Measurements from ENCODE around the gene TNC.

Gene TNC

DNA sequence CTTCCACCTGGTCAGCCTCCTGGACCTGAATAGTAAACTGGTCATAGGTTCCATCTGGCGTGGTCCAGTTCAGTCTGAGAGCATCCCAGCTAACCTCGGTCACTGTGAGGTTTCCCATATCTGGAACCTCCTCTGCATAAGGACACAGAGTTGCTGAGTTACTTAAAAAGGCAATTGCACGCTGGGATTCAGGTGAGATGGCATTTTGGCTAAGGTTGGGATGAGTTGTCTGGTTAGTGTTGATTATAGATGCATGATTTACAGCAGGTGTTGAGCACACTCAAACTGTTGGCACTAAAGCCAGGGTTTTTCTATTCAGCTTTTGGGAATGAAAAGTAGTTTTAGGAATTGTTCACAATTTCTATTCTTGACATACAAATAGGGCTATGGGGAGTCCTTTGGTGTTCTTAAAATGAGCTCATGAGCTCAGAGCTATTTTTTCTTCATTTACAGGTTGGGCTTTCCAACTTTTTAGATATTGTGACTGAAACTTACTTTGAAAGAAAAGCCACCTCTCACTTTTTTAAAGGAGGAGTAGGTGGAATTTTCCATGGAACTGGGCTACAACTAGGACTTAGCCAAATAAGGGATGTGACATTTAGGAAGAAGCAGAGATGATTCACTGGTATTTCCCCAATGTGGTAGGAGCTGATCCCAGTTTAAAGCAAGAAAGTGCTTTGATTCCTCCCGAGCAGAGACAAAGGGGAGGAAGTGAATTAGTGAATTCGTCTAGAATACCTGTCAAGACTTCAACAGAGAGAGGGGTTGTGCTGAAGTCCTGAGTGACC is 54.7 kb downstream of the TNC start:
- Histone ChIP-seq H3K9ac (ENCODE audit: low read length) (peak overlapping the region; percentile 72), H3K9me3 (ENCODE audit: control insufficient read depth, low read length) (no peaks in the 10 kb centered on the region), H3K4ac (ENCODE audit: low read depth in 1 of 2, low read length in 2 of 2) (no peak overlapping the region), H3K27ac (ENCODE audit: low read length, poor library complexity, severe bottlenecking) (peak overlapping the region; percentile 64), H3K79me1 (replicated peaks; ENCODE audit: low read length, poor library complexity, severe bottlenecking) (peaks cover 1% of the 10 kb centered on the region), H3K23ac (ENCODE audit: low read length in 2 of 2) (no peak overlapping the region), H3K4me1 (ENCODE audit: control insufficient read depth, insufficient read depth, low read depth, low read length) (peaks cover 14% of the 10 kb centered on the region), H2BK120ac (ENCODE audit: low read depth, low read length) (no peak overlapping the region), H3K36me3 (ENCODE audit: control insufficient read depth in 1 of 2, insufficient read depth in 2 of 2, low read depth in 1 of 2, low read length in 2 of 2) (peaks cover 33 to 75% of the 10 kb centered on the region in 2 experiments), H3K18ac (ENCODE audit: low read depth in 1 of 2, low read length in 2 of 2) (peak overlapping the region; percentile 37 to 78), H4K8ac (ENCODE audit: low read length) (peak overlapping the region; percentile 56), H4K91ac (ENCODE audit: low read length) (peak overlapping the region; percentile 31), H2AFZ (ENCODE audit: low read depth, low read length) (no peak overlapping the region), H2BK5ac (ENCODE audit: low read depth, low read length, poor library complexity, severe bottlenecking) (peak overlapping the region; percentile 71), H3K4me2 (ENCODE audit: low read length, poor library complexity, severe bottlenecking) (no peak overlapping the region), H2BK12ac (ENCODE audit: low read length in 2 of 2) (peak overlapping the region; percentile 37 to 60), H3K4me3 (ENCODE audit: insufficient read depth in 1 of 2, low read depth in 1 of 2, low read length in 2 of 2) (peak overlapping the region in 1 of 2 experiments; percentile 36), H3K14ac (ENCODE audit: low read length in 2 of 2) (no peak overlapping the region), H2AK5ac (ENCODE audit: low read length, severe bottlenecking) (peak overlapping the region; percentile 97), H2BK15ac (ENCODE audit: low read depth, poor library complexity, severe bottlenecking) (no peak overlapping the region), H3K27me3 (ENCODE audit: control insufficient read depth in 1 of 2, insufficient read depth in 1 of 2, low read length in 2 of 2) (no peaks in the 10 kb centered on the region)
- peak; percentile 52 for DNase-seq
- 66% methylated on average over 5 of the region's 5 CpGs for WGBS

DNA sequence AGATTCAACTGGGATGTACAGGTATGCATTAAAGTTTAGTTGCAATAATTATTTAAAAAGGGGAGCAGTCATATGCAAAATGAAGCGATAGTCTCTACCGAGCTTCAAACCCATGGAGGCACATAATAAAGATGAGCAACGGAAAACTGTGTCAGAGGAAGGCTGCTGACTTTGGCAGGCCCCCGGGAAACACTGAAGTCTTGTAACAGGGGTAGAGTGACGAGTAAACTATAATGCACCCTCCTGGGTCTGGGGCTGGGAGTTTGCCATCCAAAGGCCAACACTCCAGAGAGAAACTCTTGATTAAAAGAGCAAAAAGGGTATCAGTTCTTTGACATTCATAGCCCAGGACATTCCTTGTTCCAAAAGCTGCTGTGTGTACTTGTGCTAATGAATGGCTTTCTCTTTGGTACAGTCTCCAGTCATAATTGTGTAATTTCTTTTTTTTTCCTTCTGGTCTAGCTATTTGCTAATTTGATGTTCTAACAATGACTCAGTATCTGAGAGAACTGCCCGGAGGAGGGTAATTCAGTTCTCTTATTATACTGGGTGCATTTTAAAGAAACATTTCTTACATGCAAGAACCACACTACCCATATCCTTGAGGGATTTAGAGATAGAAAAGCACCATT is 59.2 kb downstream of the TNC start:
- no peak overlapping the region for H3K23ac ChIP-seq (ENCODE audit: low read length in 2 of 2)
- no peak overlapping the region for H3K4me3 ChIP-seq (ENCODE audit: insufficient read depth in 1 of 2, low read depth in 1 of 2, low read length in 2 of 2)
- H4K91ac ChIP-seq (ENCODE audit: low read length) = no peak overlapping the region
- H2BK5ac ChIP-seq (ENCODE audit: low read depth, low read length, poor library complexity, severe bottlenecking) = no peak overlapping the region
- no peak overlapping the region for H3K4me2 ChIP-seq (ENCODE audit: low read length, poor library complexity, severe bottlenecking)
- no peak overlapping the region for H2AK5ac ChIP-seq (ENCODE audit: low read length, severe bottlenecking)
- peaks cover 2% of the 10 kb centered on the region for H3K79me1 ChIP-seq (replicated peaks; ENCODE audit: low read length, poor library complexity, severe bottlenecking)
- H2BK12ac ChIP-seq (ENCODE audit: low read length in 2 of 2) = no peak overlapping the region
- H3K14ac ChIP-seq (ENCODE audit: low read length in 2 of 2) = peak overlapping the region in 1 of 2 experiments; percentile 36
- H3K4ac ChIP-seq (ENCODE audit: low read depth in 1 of 2, low read length in 2 of 2) = no peak overlapping the region
- H3K18ac ChIP-seq (ENCODE audit: low read depth in 1 of 2, low read length in 2 of 2) = no peak overlapping the region
- H3K9me3 ChIP-seq (ENCODE audit: control insufficient read depth, low read length) = no peaks in the 10 kb centered on the region
- H2AFZ ChIP-seq (ENCODE audit: low read depth, low read length) = no peak overlapping the region
- H2BK120ac ChIP-seq (ENCODE audit: low read depth, low read length) = no peak overlapping the region
- WGBS = 94% methylated on average over 5 of the region's 6 CpGs
- H3K4me1 ChIP-seq (ENCODE audit: control insufficient read depth, insufficient read depth, low read depth, low read length) = peaks cover 6% of the 10 kb centered on the region
- no peak overlapping the region for H3K27ac ChIP-seq (ENCODE audit: low read length, poor library complexity, severe bottlenecking)
- H3K9ac ChIP-seq (ENCODE audit: low read length) = peak overlapping the region; percentile 55
- H2BK15ac ChIP-seq (ENCODE audit: low read depth, poor library complexity, severe bottlenecking) = no peak overlapping the region
- H4K8ac ChIP-seq (ENCODE audit: low read length) = no peak overlapping the region
- no peaks in the 10 kb centered on the region for H3K27me3 ChIP-seq (ENCODE audit: control insufficient read depth in 1 of 2, insufficient read depth in 1 of 2, low read length in 2 of 2)
- H3K36me3 ChIP-seq (ENCODE audit: control insufficient read depth in 1 of 2, insufficient read depth in 2 of 2, low read depth in 1 of 2, low read length in 2 of 2) = peaks cover 26 to 84% of the 10 kb centered on the region in 2 experiments
- peak; percentile 68 for DNase-seq

- Histone ChIP-seq H4K8ac (ENCODE audit: low read length) (no peak overlapping the region), H4K91ac (ENCODE audit: low read length) (no peak overlapping the region), H3K4me1 (ENCODE audit: control insufficient read depth, insufficient read depth, low read depth, low read length) (peaks cover 4% of the 10 kb centered on the region), H3K4me3 (ENCODE audit: insufficient read depth in 1 of 2, low read depth in 1 of 2, low read length in 2 of 2) (no peak overlapping the region), H3K36me3 (ENCODE audit: control insufficient read depth in 1 of 2, insufficient read depth in 2 of 2, low read depth in 1 of 2, low read length in 2 of 2) (peaks cover 23 to 90% of the 10 kb centered on the region in 2 experiments), H3K18ac (ENCODE audit: low read depth in 1 of 2, low read length in 2 of 2) (no peak overlapping the region), H3K4me2 (ENCODE audit: low read length, poor library complexity, severe bottlenecking) (no peak overlapping the region), H2AFZ (ENCODE audit: low read depth, low read length) (no peak overlapping the region), H3K9ac (ENCODE audit: low read length) (no peak overlapping the region), H2AK5ac (ENCODE audit: low read length, severe bottlenecking) (no peak overlapping the region), H3K27ac (ENCODE audit: low read length, poor library complexity, severe bottlenecking) (no peak overlapping the region), H3K9me3 (ENCODE audit: control insufficient read depth, low read length) (no peaks in the 10 kb centered on the region), H3K14ac (ENCODE audit: low read length in 2 of 2) (no peak overlapping the region), H2BK120ac (ENCODE audit: low read depth, low read length) (no peak overlapping the region), H3K4ac (ENCODE audit: low read depth in 1 of 2, low read length in 2 of 2) (no peak overlapping the region), H3K27me3 (ENCODE audit: control insufficient read depth in 1 of 2, insufficient read depth in 1 of 2, low read length in 2 of 2) (no peaks in the 10 kb centered on the region), H2BK5ac (ENCODE audit: low read depth, low read length, poor library complexity, severe bottlenecking) (no peak overlapping the region), H2BK15ac (ENCODE audit: low read depth, poor library complexity, severe bottlenecking) (no peak overlapping the region), H3K23ac (ENCODE audit: low read length in 2 of 2) (no peak overlapping the region), H2BK12ac (ENCODE audit: low read length in 2 of 2) (no peak overlapping the region), H3K79me1 (replicated peaks; ENCODE audit: low read length, poor library complexity, severe bottlenecking) (peaks cover 1% of the 10 kb centered on the region)
- no peak for DNase-seq
- 90% methylated on average over 2 of the region's 2 CpGs for WGBS
Measured at GRCh38 chr9:115058175-115058574, 59.8 kb downstream of the TNC start.

DNA sequence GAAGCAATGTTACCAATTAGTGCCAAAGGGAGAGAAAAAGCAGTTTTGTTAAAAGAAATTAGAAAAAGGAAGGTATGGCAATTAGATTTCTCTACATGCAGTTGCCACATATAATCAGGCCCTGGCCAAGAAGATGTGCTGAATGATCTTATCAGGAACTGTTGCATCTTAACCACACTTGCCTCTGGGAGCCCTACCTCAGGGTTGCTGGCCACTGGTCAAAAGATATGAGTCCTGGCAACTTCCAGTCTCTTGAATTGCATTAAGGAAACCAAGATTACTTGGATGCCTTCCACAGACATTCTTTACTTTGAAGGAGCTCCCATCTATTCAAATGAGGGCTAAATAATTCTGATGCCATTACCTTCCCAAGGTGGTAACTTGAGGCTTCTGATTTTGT is 60.4 kb downstream of the TNC start:
- H3K18ac ChIP-seq (ENCODE audit: low read depth in 1 of 2, low read length in 2 of 2) = no peak overlapping the region
- H3K9me3 ChIP-seq (ENCODE audit: control insufficient read depth, low read length) = no peaks in the 10 kb centered on the region
- H3K4me1 ChIP-seq (ENCODE audit: control insufficient read depth, insufficient read depth, low read depth, low read length) = peaks cover 2% of the 10 kb centered on the region
- H2BK15ac ChIP-seq (ENCODE audit: low read depth, poor library complexity, severe bottlenecking) = no peak overlapping the region
- H2AK5ac ChIP-seq (ENCODE audit: low read length, severe bottlenecking) = no peak overlapping the region
- H3K9ac ChIP-seq (ENCODE audit: low read length) = no peak overlapping the region
- no peaks in the 10 kb centered on the region for H3K27me3 ChIP-seq (ENCODE audit: control insufficient read depth in 1 of 2, insufficient read depth in 1 of 2, low read length in 2 of 2)
- H3K4me3 ChIP-seq (ENCODE audit: insufficient read depth in 1 of 2, low read depth in 1 of 2, low read length in 2 of 2) = no peak overlapping the region
- H4K91ac ChIP-seq (ENCODE audit: low read length) = no peak overlapping the region
- H3K14ac ChIP-seq (ENCODE audit: low read length in 2 of 2) = no peak overlapping the region
- no peak for DNase-seq
- no peak overlapping the region for H3K23ac ChIP-seq (ENCODE audit: low read length in 2 of 2)
- H2AFZ ChIP-seq (ENCODE audit: low read depth, low read length) = no peak overlapping the region
- no peak overlapping the region for H2BK120ac ChIP-seq (ENCODE audit: low read depth, low read length)
- H3K4me2 ChIP-seq (ENCODE audit: low read length, poor library complexity, severe bottlenecking) = no peak overlapping the region
- H3K79me1 ChIP-seq (replicated peaks; ENCODE audit: low read length, poor library complexity, severe bottlenecking) = peaks cover 1% of the 10 kb centered on the region
- H3K36me3 ChIP-seq (ENCODE audit: control insufficient read depth in 1 of 2, insufficient read depth in 2 of 2, low read depth in 1 of 2, low read length in 2 of 2) = peaks cover 21 to 90% of the 10 kb centered on the region in 2 experiments
- H4K8ac ChIP-seq (ENCODE audit: low read length) = no peak overlapping the region
- no peak overlapping the region for H3K27ac ChIP-seq (ENCODE audit: low read length, poor library complexity, severe bottlenecking)
- no peak overlapping the region for H3K4ac ChIP-seq (ENCODE audit: low read depth in 1 of 2, low read length in 2 of 2)
- no peak overlapping the region for H2BK12ac ChIP-seq (ENCODE audit: low read length in 2 of 2)
- H2BK5ac ChIP-seq (ENCODE audit: low read depth, low read length, poor library complexity, severe bottlenecking) = no peak overlapping the region
